ENCODE results near the gene SH3RF2. TPM values are rescaled to one million over a fixed set of nuclear protein-coding genes. Genes with fewer than 3 reads are reported as not detected.

The SH3RF2 gene, protein sequence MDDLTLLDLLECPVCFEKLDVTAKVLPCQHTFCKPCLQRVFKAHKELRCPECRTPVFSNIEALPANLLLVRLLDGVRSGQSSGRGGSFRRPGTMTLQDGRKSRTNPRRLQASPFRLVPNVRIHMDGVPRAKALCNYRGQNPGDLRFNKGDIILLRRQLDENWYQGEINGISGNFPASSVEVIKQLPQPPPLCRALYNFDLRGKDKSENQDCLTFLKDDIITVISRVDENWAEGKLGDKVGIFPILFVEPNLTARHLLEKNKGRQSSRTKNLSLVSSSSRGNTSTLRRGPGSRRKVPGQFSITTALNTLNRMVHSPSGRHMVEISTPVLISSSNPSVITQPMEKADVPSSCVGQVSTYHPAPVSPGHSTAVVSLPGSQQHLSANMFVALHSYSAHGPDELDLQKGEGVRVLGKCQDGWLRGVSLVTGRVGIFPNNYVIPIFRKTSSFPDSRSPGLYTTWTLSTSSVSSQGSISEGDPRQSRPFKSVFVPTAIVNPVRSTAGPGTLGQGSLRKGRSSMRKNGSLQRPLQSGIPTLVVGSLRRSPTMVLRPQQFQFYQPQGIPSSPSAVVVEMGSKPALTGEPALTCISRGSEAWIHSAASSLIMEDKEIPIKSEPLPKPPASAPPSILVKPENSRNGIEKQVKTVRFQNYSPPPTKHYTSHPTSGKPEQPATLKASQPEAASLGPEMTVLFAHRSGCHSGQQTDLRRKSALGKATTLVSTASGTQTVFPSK
- 2.5 to 3.8 TPM (median 3.6 TPM) in 5 replicates for total RNA-seq (2022; extraction: Qiagen RNA extraction; ENCODE audit: low read depth)

DNA sequence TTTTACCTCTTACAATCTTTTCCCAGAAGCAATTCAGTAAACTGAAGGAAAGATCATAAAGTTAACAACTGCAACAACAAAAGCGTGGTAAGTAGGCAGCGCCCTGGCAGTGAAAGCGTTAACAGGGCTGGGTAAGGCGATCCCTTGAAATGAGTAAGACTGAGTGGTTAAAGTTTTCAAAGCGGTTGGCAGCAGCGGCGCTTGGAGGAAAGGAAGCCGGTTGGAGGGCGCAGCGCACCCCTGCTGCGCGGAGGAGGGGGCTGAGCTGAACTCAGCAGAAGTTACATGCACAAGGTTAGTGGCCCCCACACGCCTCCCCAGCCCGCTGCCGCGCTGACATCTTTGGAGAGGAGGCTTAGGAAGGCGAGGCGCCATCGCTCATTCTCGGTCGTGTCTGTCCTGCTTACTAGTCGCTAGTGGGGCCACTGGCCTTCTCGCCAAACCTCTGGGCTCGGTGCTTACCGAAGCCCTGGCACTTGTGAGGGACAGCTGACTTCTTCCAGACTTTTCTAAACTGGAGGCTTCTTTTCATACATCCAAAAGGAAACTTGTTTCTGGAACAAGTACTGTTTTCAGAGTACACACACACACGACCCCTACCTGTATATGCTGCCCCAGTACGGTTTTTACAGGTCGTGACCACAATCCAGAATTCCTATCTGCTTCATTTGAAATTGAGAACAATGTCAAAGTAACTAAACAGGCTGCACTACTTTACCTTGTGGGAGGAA, at the start of gene SH3RF2:
Gene SH3RF2, plus strand, starts transcription at position 178 of the 731 bp plus-strand sequence. CDS start 1,351 bp downstream, outside the sequence.

GRCh38 chr5:146105477-146105876, 169.1 kb downstream of the SH3RF2 start, which contains the start of gene PLAC8L1:
TSS of gene PLAC8L1 (minus strand) at chr5:146105577. CDS start at chr5:146104311, 1,266 bp downstream.

Other genes with a start within 250 kb of the SH3RF2 start
- 5.0 to 11.0 TPM (median 8.6 TPM) in 5 replicates for gene PRELID2, start 101.2 kb upstream of the SH3RF2 start, total RNA-seq (2022; extraction: Qiagen RNA extraction; ENCODE audit: low read depth)
- gene GRXCR2, start 63.6 kb upstream of the SH3RF2 start, total RNA-seq (2022; extraction: Qiagen RNA extraction; ENCODE audit: low read depth) = not detected in 5 replicates
- 0.26 TPM in 1 of 5 replicates, not detected in the others for gene PLAC8L1, start 169.0 kb downstream of the SH3RF2 start, total RNA-seq (2022; extraction: Qiagen RNA extraction; ENCODE audit: low read depth)
- 51.7 to 60.5 TPM (median 58.4 TPM) in 5 replicates for gene LARS1, start 246.1 kb downstream of the SH3RF2 start, total RNA-seq (2022; extraction: Qiagen RNA extraction; ENCODE audit: low read depth)